ENCODE results near the gene ABLIM3.

The ABLIM3 gene

DNA sequence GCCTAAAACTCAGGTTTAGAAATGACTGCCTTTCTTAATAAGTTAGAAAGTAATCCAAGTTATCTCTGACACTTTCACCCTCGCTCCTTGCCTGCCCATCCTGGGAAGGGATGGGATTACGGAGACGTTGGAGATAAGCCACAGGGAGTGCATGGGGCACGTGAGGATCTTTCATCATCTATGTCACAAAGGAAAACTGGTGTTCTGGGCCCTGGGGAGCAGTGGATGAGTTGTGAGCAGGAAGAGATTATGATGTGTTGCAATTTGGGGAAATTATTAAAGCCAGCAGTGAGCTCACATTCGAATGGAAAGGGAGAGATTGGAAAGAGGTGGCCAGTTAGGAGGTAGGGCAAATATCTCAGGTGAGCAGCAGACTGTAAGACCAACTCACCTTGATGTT is 143.2 kb downstream of the ABLIM3 start:
- DNase-seq: no peak

DNA sequence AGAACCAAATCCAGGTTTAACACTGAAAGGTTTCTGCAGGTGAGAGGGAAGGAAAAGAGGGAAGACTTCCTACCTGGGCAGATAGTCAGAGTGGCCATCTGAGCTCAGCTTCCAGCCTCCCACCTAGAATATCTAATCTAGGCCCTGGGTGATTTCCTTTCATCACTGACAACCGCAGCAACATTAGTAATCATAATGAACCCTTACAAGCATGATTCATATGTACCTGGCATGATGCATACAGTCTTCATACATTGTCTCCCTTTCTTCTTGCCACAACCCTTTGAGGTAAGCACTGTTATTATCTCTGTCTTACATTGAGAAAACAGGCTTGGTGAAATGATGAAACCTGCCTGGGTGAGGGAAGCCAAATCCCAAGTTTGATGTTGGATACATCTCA is 143.9 kb downstream of the ABLIM3 start:
- DNase-seq: no peak

- DNase-seq: no peak
Measured at GRCh38 chr5:149288436-149288835, 147.1 kb downstream of the ABLIM3 start.

DNA sequence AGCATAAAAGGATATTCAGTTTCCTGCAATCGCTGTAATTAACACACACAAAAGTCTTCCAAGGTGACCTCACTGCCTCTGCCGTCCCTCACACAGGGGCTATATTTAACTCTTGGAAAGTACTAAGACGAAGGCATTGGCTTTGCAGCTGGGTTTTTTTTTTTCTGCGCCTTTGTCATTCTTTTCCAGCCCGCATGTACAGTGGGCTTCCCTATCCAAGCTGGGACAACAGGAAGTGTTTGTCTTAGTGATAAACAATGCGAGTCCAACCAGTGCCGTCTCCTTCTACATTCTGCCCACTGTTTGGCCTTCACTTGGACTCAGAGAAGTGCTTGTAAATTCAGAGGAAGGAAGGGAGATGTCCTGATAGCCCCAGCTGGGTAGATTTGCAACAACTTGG is 148.0 kb downstream of the ABLIM3 start:
- no peak for DNase-seq

GRCh38 chr5:149294872-149295829 is 153.9 kb downstream of the ABLIM3 start:
- DNase-seq: no peak

DNA sequence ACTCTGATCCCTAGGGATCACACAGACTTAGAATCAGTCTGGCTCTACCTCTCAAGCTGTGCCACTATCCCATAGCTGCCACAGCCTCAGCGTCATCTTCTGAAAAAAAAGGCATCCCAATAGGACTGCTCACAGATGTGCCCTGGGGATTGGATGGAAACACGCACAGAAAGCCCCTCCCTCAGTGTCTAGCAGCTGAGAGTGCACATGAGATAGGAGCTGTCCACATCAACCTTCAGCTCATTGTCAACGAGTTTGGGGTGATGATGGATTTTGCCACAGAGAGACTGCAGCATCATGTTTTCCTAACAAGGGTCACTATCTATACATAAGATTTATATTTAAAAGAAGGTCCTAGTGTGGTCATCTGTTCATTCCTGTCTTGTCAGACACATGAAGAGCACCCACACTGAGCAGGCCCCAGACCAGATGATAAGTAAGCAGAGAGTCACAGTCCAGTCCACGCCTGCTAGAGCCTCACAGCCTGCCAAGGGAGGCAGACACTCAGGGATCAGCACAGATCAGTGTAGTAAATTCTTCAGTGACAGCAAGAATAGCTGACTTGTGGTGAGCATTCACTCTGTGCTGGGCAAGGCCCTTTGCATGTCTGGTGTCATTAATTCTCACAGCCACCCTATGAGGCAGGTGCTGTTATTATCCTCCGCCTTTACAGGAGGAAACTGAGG is 156.2 kb downstream of the ABLIM3 start:
- no peak for DNase-seq

DNA sequence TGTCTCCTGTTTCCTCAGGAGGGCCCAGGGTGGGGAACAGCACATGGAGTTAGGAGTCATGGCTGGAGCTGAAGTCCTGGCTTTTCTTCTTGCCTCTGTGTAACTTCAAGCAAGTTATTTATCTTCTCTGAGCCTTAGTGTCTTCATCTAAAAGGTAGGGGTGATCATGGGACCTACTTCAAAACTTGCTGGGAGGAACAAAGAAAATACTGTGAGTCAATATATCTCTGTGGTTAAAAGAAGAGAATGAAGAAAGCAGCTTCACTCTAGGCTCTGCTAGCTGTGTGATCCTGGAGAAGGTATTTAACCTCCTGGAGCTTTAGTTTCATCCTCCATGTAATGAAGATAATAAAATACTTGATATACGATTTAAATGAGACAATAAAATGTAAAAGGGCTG is 156.9 kb downstream of the ABLIM3 start:
- DNase-seq: no peak

DNA sequence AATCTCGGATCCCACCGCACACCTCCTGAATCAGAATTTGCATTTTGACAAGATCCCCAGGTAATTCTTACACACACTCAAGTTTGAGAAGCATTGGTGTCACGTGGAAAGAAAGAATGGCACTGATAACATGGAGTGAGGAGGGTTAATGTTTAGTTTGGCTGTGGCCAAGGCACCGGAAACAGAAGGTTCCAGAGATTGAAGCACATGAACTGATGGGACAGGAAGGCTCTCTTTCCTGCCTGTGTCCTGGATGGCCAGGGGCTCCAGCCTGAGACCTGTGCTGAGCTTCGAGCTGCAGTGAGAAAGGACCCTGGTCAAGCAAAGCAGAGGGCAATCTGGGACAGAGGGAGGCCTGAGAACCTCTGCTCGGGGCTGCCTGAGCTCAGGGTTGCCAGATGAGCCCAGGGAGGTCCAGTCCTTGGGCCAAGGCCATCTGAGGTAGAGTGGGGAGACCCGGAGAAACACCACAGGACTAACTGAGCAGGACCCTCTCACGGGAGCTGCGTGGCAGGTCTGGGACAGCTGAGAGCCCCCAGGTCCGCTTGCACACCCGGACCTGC is 157.6 kb downstream of the ABLIM3 start:
- DNase-seq: no peak

GRCh38 chr5:149299451-149300054 is 158.3 kb downstream of the ABLIM3 start:
- no peak for DNase-seq

- DNase-seq: no peak
Measured at GRCh38 chr5:149300441-149300840, 159.1 kb downstream of the ABLIM3 start.

DNA sequence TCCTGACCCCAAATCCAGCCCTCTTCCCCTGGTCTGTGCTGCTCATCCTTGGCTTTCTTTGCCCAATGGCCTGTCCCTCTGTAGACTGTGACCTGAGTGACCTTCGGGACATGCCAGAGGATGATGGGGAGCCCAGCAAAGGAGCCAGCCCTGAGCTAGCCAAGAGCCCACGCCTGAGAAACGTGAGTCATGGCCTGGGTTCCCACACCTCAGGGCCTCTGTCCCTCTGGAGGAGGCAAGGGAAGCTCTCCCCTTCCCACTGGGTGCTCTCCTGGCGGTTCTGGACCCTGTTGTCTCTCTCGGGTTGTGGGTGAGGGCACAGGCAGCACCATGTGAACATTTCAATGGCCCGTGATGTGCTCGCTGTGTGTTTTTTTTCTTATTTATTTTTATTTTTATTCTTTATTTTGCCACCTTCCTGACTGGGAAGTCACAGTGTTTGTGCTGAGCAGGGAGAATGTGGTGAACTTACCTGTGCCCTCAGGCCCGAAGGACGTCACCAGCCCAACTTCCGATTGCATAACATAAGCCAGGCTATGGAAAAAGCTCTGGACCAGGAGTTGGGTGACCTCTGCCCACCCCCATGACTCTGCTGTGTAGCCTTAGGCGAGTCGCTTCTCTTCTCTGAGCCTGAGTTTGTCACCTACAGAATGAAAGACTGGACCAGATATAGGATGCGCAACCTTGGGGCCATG is 159.9 kb downstream of the ABLIM3 start:
- DNase-seq: no peak

- DNase-seq: no peak
Measured at GRCh38 chr5:149301744-149302380, 160.6 kb downstream of the ABLIM3 start.

DNA sequence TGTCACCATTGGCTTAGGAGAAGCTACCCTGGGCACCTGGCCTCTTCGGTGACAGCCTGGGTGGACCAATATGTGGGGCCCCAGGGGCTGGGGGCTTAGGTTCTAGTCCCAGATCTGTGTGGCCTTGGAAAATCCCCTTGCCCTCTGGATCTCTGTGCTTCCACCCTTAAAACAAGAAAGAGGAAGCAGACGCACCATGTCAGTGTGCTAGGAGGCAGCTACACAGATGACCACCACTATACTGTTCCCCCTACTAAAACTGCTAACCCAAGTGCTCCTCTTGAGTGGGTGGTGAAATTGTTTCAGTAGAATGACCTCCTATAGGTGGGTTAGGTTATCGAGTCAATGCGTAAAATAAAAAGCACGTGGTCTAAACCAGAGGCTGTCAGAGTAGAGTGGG is 161.3 kb downstream of the ABLIM3 start:
- no peak for DNase-seq

- DNase-seq: no peak
Measured at GRCh38 chr5:149303210-149303609, 161.9 kb downstream of the ABLIM3 start.

- no peak for DNase-seq
Measured at GRCh38 chr5:149304195-149305078, 163.1 kb downstream of the ABLIM3 start.

- no peak for DNase-seq
Measured at GRCh38 chr5:149309354-149309753, 168.1 kb downstream of the ABLIM3 start.

Measured in CD4-positive, alpha-beta T cell treated with Interleukin-21 for 1 hour (primary cell).